SU-DHL-6 (cell line): ENCODE measurements around the gene TRIM10.

Experiments
- EZH2phosphoT487 ChIP-seq: fragments of 200-600 bp; sonication (generic), shearing (Covaris generic); conservative IDR thresholded peaks from 2 replicates; pipeline ENCODE4 v1.6.1; 2018; ENCODE audit warnings: mild to moderate bottlenecking, antibody characterized with exemption, low read length, moderate library complexity, mixed read lengths
- TF ChIP-seq, protein P1 (sequence below): fragments of 200-600 bp; sonication (generic); IDR thresholded peaks from one replicate; pipeline ENCODE4 v1.5.1; 2017; ENCODE audit warnings: antibody characterized with exemption, mild to moderate bottlenecking, low read length, moderate library complexity; ENCODE audit not compliant: insufficient read depth, poor library complexity, severe bottlenecking

DNA sequence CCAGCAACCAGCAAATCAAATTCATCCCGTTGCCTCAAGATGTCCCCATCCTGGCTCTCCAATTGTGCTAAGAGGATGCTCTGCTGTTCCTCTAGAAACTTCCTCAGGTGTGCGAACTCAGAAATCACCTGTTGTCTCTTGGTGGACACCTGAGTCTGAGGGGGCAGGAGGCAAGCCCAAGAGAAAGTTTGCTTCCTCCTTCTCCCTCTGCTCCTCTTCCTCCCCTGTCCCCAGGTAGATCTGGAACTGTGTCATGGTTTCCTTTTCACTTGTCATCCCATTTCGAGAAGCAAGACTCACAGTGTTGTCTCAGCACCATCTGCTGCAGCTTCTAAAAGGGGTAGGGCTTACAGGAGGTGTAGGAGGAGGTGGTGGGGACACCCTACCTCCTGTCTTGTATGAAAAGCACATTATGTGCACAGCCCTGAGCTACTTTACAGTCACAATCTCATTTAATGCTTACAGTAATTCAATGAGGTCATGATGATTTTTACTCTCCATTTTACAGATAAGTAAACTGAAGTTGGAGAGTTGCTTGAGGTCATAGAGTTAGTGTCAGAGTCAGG lies 2.5 kb downstream of the TRIM10 start:
- TF ChIP-seq, protein P1, sequence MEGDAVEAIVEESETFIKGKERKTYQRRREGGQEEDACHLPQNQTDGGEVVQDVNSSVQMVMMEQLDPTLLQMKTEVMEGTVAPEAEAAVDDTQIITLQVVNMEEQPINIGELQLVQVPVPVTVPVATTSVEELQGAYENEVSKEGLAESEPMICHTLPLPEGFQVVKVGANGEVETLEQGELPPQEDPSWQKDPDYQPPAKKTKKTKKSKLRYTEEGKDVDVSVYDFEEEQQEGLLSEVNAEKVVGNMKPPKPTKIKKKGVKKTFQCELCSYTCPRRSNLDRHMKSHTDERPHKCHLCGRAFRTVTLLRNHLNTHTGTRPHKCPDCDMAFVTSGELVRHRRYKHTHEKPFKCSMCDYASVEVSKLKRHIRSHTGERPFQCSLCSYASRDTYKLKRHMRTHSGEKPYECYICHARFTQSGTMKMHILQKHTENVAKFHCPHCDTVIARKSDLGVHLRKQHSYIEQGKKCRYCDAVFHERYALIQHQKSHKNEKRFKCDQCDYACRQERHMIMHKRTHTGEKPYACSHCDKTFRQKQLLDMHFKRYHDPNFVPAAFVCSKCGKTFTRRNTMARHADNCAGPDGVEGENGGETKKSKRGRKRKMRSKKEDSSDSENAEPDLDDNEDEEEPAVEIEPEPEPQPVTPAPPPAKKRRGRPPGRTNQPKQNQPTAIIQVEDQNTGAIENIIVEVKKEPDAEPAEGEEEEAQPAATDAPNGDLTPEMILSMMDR = no peak
- no peak for TF ChIP-seq EZH2phosphoT487
